HG03025 (cell line): ENCODE data around the gene UCN2.

ENCODE experiments used
- ATAC-seq: cut with Tn5 transposase; IDR thresholded peaks from one replicate; pipeline ENCODE4 v1.9.1; 2021; ENCODE audit warnings: mild to moderate bottlenecking, moderate library complexity; ENCODE audit not compliant: unreplicated experiment, low FRiP score

Gene UCN2

GRCh38 chr3:48563382-48563918 is at the start of gene UCN2:
Gene UCN2 (minus strand): TSS chr3:48563781. CDS start chr3:48563124, 657 bp downstream.
- ATAC-seq = no peak

- ATAC-seq = no peak
Measured at GRCh38 chr3:48612309-48612708, 48.7 kb upstream of the UCN2 start.

- peak; percentile 94 for ATAC-seq
Measured at GRCh38 chr3:48609088-48610005, 45.8 kb upstream of the UCN2 start, which contains the start of gene UQCRC1. Gene UQCRC1 (minus strand): TSS chr3:48609646. CDS start chr3:48609620, 26 bp downstream.

GRCh38 chr3:48607519-48607918 is 43.9 kb upstream of the UCN2 start:
- ATAC-seq = no peak

- no peak for ATAC-seq
Measured at GRCh38 chr3:48601622-48601994, 38.0 kb upstream of the UCN2 start.

GRCh38 chr3:48600711-48601621 is 37.4 kb upstream of the UCN2 start:
- no peak for ATAC-seq

GRCh38 chr3:48599509-48600285 is 36.1 kb upstream of the UCN2 start:
- ATAC-seq = no peak

- ATAC-seq = no peak
Measured at GRCh38 chr3:48599077-48599501, 35.5 kb upstream of the UCN2 start.

GRCh38 chr3:48598323-48599076 is 34.9 kb upstream of the UCN2 start:
- ATAC-seq = no peak

- ATAC-seq = no peak
Measured at GRCh38 chr3:48597408-48597800, 33.8 kb upstream of the UCN2 start.

- no peak for ATAC-seq
Measured at GRCh38 chr3:48596676-48597407, 33.3 kb upstream of the UCN2 start.

GRCh38 chr3:48596157-48596556 is 32.6 kb upstream of the UCN2 start:
- no peak for ATAC-seq

GRCh38 chr3:48595526-48596121 is 32.0 kb upstream of the UCN2 start:
- no peak for ATAC-seq

- ATAC-seq = no peak
Measured at GRCh38 chr3:48595075-48595525, 31.5 kb upstream of the UCN2 start, which contains the start of gene COL7A1. Gene COL7A1 (minus strand): TSS chr3:48595329. CDS start chr3:48595159, 170 bp downstream.

GRCh38 chr3:48594417-48595049 is 31.0 kb upstream of the UCN2 start:
- no peak for ATAC-seq

GRCh38 chr3:48593337-48593736 is 29.8 kb upstream of the UCN2 start:
- ATAC-seq = no peak

GRCh38 chr3:48592519-48593087 is 29.0 kb upstream of the UCN2 start:
- no peak for ATAC-seq
